GM19023 (cell line): ENCODE results near the gene SPRED3.
"Not testable (repeated sequence)": the region's sequence is repeated elsewhere in the genome, so short reads cannot be mapped to it uniquely, and the experiment has no call there.

Experiments used
- ATAC-seq: cut with Tn5 transposase; IDR thresholded peaks from one replicate; pipeline ENCODE4 v1.9.1; 2021; ENCODE audit warnings: mild to moderate bottlenecking, moderate library complexity; ENCODE audit not compliant: unreplicated experiment

SPRED3 gene

DNA sequence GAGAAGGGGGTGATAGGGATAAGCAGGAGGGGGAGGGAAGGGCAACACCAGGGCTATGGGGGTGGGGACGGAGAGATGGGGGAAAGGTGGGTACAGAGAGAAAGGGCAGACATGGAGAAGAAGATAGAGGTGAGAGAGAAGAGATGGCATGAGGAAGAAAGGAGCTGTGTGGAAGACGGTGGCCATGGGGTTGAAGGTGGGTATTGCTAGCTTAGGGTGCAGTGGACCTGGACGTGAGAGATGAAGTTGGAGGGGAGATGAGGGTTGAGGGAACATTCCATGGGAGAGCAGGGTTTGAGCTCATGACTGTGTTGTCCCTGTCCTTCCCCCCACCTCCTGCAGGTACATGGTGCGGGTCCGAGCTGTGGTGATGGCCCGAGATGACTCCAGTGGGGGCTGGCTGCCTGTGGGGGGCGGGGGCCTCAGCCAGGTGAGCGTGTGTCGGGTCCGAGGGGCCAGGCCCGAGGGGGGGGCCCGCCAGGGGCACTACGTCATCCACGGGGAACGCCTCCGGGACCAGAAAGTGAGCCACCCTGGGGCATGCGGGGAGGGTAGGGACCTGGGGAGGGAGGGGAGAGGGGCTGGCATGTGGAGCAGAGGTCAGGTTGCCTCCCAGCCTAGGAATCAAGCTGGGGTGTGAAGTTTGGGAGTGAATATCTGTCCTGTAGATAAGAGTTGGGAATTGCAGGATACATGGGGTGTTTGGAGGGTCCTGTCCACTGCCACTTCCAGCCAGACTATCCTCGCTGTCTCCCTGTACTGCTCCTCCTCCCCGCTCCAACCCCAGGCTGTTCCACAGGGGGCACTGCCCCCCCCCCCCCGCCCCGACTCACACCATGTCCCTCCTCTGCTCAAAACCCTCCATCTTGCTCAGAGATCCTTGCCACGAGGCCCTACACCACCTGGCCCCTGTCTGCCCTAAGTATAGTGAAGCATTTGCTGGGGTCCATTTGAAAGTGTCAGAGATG is 1.7 kb downstream of the SPRED3 start:
- ATAC-seq, result no peak

DNA sequence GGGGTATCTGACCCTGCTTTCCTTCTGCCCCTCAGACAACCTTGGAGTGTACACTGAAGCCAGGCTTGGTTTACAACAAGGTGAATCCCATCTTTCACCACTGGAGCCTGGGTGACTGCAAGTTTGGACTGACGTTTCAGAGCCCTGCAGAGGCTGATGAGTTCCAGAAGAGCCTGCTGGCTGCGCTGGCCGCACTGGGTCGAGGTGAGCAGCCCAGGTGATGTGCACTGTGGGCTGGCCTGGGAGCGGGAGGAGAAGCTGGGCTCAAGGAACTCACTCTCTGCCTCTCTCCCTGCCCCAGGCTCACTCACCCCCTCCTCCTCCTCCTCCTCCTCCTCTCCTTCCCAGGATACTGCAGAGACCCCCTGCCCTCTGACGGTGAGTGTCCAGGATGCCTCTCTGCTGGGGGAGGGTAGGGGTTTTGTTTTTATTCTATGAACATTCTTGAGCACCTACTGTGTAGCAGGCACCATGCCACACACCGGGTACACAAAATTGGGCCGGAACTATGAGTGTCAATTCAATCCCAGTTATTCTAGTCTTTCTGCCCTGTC is 3.5 kb downstream of the SPRED3 start:
- ATAC-seq, result no peak

DNA sequence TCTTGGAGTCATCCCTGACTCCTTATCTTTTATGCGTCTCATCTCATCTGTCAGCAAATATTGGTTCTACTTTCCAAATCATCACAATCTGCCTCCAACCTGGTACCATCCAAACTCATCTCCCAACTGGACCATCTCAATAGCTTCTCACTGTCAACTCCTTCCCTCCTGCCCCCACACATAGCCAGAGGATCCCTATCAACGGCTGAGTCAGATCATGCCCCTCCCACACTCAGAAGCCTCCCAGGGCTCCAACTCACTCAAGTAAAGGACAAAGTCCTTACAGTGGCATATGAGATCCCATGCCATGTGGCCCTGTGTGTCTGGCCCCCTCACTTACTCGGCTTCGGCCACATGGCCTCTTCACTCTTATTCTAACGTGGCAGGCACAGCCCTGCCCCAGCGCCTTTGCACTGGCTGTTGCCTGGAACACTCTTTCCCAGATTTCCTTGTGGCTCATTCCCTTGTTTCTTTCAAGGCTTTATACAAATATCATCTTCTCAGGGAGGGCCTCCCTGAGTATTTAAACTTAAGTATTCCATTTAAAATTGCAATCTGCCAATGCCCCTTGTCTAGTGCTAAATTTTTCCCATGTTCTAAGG is 4.3 kb downstream of the SPRED3 start:
- no peak for ATAC-seq

DNA sequence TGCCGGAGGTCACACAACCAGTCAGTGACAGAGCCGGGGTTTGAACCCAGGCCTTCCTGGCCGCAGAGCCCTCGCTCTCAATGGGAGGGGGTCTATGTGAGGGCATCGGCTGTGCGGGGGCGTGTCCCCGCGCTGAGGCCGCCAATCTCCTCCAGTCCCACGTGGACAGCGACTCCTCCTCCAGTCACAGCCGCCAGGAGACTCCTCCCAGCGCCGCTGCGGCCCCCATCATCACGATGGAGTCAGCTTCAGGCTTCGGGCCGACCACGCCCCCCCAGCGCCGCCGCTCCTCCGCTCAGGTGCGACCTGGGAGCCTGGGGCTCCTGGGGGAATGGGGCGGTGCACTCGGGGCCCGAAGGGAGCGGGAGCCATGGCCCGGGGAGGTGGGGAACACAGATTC is 6.0 kb downstream of the SPRED3 start:
- no peak for ATAC-seq

DNA sequence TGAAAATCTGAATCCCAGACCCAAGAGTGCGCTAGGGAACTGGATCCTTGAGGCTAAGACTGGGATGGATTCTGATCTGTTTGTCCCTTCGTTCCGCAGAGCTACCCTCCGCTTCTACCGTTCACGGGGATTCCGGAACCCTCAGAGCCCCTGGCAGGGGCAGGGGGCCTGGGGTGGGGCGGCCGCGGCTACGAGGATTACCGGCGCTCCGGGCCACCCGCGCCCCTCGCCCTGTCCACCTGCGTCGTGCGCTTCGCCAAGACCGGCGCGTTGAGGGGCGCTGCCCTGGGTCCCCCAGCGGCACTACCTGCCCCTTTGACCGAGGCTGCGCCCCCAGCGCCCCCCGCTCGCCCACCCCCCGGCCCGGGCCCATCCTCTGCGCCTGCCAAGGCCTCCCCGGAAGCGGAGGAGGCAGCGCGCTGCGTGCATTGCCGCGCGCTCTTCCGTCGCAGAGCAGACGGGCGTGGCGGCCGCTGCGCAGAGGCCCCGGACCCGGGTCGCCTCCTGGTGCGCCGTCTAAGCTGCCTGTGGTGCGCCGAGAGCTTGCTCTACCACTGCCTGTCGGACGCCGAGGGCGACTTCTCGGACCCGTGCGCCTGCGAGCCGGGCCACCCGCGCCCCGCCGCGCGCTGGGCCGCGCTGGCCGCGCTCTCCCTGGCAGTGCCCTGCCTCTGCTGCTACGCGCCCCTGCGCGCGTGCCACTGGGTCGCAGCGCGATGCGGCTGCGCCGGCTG is 7.1 kb downstream of the SPRED3 start:
- no peak for ATAC-seq

DNA sequence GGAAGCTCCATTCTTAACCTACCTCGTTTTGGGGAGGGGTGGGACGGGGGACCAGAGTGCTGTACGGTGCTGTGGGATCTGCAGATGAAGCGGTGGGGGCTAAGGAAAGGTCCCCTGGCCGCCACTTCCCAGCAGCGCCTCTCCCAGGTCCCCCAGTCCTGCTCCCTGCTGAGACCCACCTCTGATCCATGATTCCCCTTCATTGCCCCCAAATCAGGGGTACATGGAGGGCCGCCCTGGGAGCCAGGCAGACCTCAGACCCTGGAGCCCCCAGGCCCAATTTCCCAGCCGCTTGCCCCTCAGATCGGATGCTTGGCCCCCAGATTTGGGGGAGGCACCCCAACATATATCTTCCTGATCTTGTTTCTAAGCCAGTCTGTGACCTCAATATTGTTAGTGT is 10.6 kb downstream of the SPRED3 start:
- no peak for ATAC-seq

DNA sequence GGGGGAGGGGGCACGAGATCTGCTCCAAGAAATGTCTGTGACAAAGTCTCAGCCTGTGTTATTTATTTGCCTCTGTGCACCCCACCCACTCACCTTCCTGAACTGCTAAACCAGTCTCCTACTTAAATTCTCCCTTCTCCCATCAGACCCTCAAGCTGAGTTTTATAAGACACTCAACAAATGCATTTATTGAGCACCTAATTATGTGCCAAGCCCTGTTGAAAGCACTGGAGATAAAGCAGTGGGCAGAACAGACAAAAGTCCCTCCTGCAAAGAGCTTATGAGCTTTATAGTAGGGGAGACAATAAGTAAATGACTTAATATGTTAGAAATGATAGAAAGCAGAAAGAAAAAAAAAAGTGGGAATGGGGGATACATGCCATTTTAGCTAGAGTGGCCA is 11.0 kb downstream of the SPRED3 start:
- no peak for ATAC-seq

DNA sequence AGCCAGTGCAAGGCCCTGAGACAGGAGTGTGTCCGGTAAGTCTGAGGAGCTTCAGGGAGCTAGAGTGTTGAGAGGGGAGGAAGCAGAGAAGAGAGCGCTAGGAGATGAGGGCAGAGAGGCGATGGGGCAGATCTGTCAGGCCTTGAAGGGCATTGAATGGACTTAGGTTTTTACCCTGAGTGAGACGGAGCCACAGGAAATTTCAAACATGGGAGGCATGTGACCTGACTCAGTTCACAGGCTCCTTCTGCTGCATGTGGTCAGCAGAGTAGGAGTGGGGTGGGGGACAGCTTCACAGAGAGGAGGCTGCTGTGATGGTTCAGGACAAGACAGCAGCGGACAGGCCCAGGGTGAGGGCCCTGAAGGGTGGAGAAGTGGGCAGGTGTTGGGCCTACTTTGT is 11.9 kb downstream of the SPRED3 start:
- ATAC-seq, result no peak

DNA sequence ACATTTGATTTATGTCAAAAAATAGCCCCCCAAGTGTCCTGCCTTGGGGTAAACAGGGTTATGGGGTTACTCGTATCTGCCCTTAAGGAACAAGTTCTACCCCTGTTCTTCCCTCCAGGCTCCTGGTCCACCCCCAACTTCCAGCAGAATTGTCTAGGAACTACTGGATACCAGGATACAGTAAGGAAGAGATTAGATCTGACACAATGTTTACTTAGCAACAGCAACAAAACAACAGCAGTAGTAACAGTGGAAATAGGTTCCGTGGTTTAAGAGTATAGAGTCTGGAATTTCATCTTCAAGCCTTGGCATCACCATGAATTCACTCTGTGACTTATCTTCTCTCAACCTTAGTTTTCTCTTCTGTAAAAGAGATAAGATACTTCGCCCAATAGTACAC is 12.7 kb downstream of the SPRED3 start:
- ATAC-seq, result no peak

DNA sequence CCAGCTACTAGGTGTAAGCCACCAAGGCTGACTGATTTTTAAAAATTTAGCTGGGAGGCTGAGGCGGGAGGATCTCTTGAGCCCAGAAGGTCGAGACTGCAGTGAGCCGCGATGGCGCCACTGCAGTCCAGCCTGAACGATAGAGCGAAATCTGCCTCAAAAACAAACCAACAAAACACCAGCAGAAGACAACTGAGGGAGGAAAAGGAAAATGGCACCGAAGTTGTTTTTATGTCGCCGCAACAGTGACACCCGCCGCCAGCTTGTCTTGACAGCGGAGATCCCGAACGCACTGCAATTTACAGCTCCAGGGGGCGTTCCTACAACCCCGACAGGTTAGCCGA is 14.1 kb downstream of the SPRED3 start:
- peak; percentile 5 for ATAC-seq

DNA sequence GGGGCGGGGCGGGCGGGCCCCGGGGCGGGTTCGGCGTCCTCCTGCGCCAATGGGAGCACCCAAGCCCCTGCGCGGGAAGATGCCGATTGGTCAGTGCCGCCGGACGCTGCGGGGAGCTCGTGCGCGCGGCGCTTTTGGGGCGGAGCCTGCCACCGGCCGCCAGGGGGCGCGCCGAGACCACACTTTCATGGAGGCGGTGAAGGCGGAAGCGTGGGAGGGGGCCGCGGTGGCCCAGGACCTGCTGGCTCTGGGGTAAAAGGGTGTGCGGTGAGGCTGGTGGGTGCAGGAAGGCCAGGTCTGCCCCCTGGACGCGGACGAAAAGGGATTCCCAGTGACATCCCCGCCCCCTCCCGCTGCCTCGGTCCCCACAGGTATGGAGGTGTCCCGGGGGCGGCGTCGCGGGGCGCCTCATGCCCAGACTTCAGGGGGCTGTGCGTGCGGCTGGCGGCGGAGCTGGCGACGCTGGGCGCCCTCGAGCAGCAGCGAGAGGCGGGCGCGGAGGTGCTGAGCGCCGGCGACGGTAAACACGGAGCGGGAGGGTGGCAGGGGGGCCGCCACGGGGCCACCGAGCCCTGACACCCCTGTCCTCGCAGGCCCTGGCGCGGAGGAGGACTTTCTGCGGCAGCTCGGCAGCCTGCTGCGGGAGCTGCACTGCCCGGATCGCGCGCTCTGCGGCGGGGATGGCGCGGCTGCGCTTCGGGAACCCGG is 14.6 kb downstream of the SPRED3 start, which contains the start of gene FAM98C:
FAM98C (plus strand) TSS at position 127 of the 708 bp plus-strand sequence; CDS start at position 188, 61 bp downstream.
- ATAC-seq, result peak; percentile 96

DNA sequence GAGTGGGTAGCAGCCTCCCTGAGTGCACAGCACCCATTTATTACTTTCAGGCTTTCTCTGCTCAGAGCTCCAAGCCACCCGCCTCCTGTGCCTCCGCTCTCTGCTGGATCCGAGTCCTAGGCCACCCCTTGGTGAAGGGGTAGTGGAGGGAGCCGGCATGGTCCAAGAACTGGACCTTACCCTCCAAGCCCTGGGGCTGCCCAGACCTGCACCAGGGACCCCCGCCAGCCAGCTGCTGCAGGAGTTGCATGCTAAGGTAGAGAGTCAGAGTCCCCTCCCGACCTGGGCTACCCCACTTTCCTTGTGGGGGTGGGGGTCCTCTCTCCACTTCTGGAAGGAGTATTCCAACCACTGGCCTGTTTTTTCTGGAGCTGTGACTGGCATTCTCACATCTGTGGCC is 16.4 kb downstream of the SPRED3 start:
- ATAC-seq, result no peak

DNA sequence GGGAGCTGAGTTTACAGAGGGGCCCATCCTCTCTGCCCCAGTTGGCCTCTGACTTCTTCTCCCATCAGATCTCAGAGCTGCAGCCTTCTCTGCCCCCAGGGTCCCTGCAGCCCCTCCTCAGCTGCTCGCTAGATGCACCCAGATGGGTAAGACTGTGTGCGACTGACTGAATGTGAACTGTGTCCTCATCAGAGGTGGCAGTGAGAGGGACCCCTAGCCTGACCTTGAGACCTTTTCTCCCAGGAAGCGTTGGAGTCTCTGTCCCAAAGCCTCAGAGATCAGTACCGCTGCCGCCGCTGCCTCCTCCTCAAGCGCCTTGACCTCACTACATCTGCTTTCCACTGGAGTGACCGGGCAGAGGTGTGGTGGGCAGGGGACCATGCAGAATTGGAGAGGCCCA is 16.8 kb downstream of the SPRED3 start:
- ATAC-seq, result no peak

DNA sequence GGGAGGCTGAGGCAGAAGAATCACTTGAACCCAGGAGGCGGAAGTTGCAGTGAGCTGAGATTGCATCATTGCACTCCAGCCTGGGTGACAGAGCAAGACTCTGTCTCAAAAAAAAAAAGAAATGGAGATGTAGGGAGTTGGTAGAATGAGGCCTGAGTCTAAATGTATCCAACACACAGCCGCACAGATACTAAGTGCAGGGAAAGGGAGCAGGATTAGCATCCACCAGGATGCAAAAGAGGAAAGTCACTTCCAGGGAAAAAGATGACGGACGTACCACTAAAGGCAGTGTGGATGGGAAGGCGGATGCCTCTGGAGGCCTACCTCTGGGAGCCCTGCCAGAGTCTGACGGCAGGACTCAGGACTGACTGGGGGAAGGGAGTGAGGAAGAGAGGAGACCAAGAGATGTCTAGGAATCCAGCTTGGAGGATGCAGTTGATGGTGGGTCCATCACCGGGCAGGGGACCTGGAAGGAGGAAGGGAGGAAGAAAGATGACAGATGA is 21.2 kb downstream of the SPRED3 start:
- no peak for ATAC-seq

DNA sequence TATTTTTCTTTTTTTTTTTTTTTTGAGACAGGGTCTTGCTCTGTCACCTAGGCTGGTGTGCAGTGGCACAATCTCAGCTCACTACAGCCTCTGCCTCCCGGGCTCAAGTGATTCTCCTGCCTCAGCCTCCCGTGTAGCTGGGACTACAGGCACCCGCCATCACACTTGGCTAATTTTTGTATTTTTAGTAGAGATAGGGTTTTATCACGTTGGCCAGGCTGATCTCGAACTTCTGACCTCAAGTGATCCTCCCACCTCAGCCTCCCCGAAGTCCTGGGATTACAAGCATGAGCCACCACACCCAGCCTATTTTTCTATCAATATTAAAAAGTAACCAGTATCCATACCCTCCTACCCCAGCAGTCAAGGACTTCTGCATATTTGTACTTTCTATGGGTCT is 21.9 kb downstream of the SPRED3 start:
- ATAC-seq, result not testable (repeated sequence)

DNA sequence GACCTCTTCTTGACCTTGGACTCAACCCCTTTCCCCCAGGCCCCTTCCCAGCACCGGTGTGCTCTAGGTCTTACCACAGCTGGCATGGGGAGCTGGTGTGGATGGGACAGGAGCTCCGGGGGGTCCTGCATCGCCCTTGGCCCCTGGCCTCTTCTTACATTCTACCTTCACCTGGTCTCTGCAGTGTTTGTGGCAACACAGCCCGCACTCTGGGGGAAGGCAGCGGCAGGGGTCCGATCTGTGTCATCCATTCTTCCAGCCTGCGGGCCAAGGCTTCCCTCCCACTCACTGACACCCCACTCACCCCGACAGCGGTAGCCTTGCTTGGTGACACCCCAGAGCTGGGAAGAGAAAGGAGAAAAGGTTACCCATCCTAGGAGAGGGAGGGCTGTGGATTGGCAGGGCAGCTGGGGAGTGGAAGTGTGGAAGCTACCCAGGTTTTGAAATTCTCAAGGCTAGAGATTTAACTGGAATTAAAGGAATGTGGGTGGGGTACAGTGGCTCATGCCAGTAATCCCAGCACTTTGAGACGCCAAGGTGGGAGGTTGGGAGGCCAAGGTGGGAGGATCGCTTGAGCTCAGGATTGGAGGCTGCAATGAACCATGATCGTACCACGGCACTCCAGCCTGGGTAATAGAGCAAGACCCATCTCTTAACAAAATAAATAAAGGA is 22.7 kb downstream of the SPRED3 start:
- no peak for ATAC-seq

DNA sequence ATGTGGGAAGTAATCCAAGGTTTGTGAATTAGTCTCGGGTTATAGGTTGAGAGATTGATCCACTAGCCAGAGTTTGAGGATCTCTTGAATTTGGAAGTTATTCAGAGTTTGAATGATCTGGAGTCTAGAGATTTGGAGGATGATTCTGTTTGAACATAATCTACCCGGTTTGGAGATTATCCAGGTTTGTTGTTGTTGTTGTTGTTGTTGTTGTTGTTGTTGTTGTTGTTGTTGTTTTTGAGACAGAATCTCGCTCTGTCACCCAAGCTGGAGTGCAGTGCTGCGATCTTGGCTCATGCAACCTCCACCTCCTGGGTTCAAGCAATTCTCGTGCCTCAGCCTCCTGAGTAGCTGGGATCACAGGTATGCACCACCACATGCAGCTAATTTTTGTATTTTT is 23.4 kb downstream of the SPRED3 start:
- ATAC-seq, result not testable (repeated sequence)

DNA sequence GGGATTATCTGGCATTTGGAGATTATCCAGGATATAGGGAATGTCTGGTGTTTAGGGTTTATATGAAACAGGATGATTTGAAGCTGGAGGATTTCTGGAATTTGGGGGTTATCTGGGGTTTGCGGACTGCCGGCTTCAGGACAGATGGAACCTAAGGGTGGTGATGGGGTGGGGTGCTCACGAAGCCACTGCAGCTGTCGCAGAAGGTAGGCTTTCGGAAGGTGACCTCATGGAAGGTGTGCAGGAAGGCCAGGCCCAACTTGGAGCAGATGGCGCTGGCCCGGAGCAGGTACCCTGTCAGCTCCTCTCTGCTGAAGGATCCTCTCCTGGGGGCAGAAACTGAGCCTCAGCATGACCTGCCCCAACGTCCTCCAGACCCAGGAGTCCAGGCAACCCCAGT is 24.0 kb downstream of the SPRED3 start:
- ATAC-seq, result no peak

DNA sequence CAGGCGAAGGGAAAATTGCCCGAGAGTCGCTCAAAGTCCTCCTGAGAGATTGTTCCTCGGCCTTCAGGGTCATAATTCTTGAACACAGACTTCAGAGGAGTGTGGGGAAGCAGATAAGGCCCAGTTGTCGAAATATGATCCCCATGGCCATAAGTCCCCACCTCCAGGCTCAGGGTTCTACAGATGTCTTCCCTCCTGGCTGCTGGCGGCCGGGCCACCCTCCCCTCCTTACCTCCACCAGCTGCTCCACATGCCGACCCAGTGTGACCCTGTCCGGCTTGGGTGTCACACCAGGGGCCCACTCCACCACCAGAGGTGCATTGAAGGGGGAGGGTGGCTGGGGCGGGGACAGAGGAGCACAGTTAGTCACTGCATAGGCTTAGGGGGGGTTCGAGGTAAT is 24.5 kb downstream of the SPRED3 start:
- no peak for ATAC-seq

DNA sequence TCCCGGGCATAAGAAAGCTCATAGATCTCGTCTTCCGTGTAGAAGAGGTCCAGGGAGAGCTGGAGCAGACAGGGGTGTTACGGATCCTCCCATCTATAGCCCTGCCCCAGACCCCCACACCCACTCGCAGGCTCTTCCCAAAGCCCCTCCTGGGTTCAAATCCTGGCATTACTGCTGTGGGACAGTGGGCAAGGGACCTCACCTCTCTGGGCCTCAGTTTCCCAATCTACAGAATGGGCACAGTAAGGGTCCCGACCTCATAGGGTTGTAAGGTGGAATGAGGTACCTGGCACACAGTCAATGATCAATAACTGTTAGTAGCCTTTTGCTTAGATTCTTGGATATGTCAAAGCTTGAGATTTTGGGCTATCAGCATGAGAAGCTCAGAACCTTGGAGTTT is 24.9 kb downstream of the SPRED3 start:
- ATAC-seq, result no peak
